HG03342 (cell line): ENCODE data around the gene GRN.

Source experiments
- ATAC-seq: cut with Tn5 transposase; IDR thresholded peaks from one replicate; pipeline ENCODE4 v1.9.1; 2021; ENCODE audit warnings: mild to moderate bottlenecking, moderate library complexity; ENCODE audit not compliant: unreplicated experiment

Gene GRN

GRCh38 chr17:44344939-44345453 is at the start of gene GRN:
Gene GRN (plus strand): TSS chr17:44345302. CDS start chr17:44349165, 3,863 bp downstream.
- ATAC-seq = peak; percentile 57

GRCh38 chr17:44297975-44298374 is 47.1 kb upstream of the GRN start:
- ATAC-seq = no peak

- no peak for ATAC-seq
Measured at GRCh38 chr17:44304651-44305050, 40.5 kb upstream of the GRN start.

- no peak for ATAC-seq
Measured at GRCh38 chr17:44307387-44308186, 37.5 kb upstream of the GRN start.

- no peak for ATAC-seq
Measured at GRCh38 chr17:44308320-44308818, 36.7 kb upstream of the GRN start, which contains the start of gene RUNDC3A. Gene RUNDC3A (plus strand): TSS chr17:44308601. CDS start chr17:44308833, 232 bp downstream.

- ATAC-seq = no peak
Measured at GRCh38 chr17:44308865-44309264, 36.2 kb upstream of the GRN start.

- no peak for ATAC-seq
Measured at GRCh38 chr17:44309472-44309871, 35.6 kb upstream of the GRN start.

- ATAC-seq = no peak
Measured at GRCh38 chr17:44310188-44310587, 34.9 kb upstream of the GRN start.

GRCh38 chr17:44310609-44311376 is 34.3 kb upstream of the GRN start:
- no peak for ATAC-seq

- ATAC-seq = no peak
Measured at GRCh38 chr17:44311562-44312181, 33.4 kb upstream of the GRN start.

GRCh38 chr17:44312396-44313104 is 32.6 kb upstream of the GRN start:
- ATAC-seq = no peak

- ATAC-seq = no peak
Measured at GRCh38 chr17:44314031-44314430, 31.1 kb upstream of the GRN start.

- no peak for ATAC-seq
Measured at GRCh38 chr17:44314524-44314868, 30.6 kb upstream of the GRN start.

GRCh38 chr17:44314869-44315661 is 30.0 kb upstream of the GRN start:
- ATAC-seq = no peak

- ATAC-seq = no peak
Measured at GRCh38 chr17:44315760-44316731, 29.1 kb upstream of the GRN start.

- no peak for ATAC-seq
Measured at GRCh38 chr17:44317545-44317944, 27.6 kb upstream of the GRN start.

GRCh38 chr17:44318077-44318892 is 26.8 kb upstream of the GRN start:
- ATAC-seq = no peak

GRCh38 chr17:44320066-44320465 is 25.0 kb upstream of the GRN start:
- no peak for ATAC-seq
